H9 (cell line): ENCODE results near the gene HHAT. TPM values are rescaled to one million over a fixed set of nuclear protein-coding genes. Genes with fewer than 3 reads are reported as not detected.

ENCODE experiments used
- DNase-seq: peaks from one replicate; pipeline ENCODE4 v3.0.0-alpha.2; 2017
- H2AFZ ChIP-seq: one replicate; pipeline ENCODE4 v1.6.1; 2013; ENCODE audit warnings: mild to moderate bottlenecking, low read length, control low read depth, moderate library complexity
- H2AK5ac ChIP-seq: 2 replicates; pipeline ENCODE4 v1.6.1; 2013; ENCODE audit warnings: low read length, control low read depth, mixed read lengths; ENCODE audit not compliant: insufficient read length
- H2BK120ac ChIP-seq: one replicate; pipeline ENCODE4 v1.6.1; 2013; ENCODE audit warnings: low read depth, mild to moderate bottlenecking, low read length, control low read depth, inconsistent platforms; ENCODE audit not compliant: poor library complexity, severe bottlenecking
- H2BK12ac ChIP-seq: 2 replicates; pipeline ENCODE4 v1.6.1; 2013; ENCODE audit warnings: low read length, control low read depth, mixed read lengths, low read depth; ENCODE audit not compliant: insufficient read length
- H2BK15ac ChIP-seq: 2 replicates; pipeline ENCODE4 v1.6.1; 2013; ENCODE audit warnings: low read depth, low read length, control low read depth
- H2BK20ac ChIP-seq: one replicate; pipeline ENCODE4 v1.6.1; 2013; ENCODE audit warnings: low read depth, mild to moderate bottlenecking, low read length, control low read depth, inconsistent platforms; ENCODE audit not compliant: poor library complexity, severe bottlenecking
- H2BK5ac ChIP-seq: 2 replicates; pipeline ENCODE4 v1.6.1; 2013; ENCODE audit warnings: low read length, control low read depth, mixed read lengths; ENCODE audit not compliant: insufficient read length
- H3K14ac ChIP-seq: 2 replicates; pipeline ENCODE4 v1.6.1; 2013; ENCODE audit warnings: low read length, control low read depth; ENCODE audit not compliant: insufficient read depth
- H3K18ac ChIP-seq: 2 replicates; pipeline ENCODE4 v1.6.1; 2013; ENCODE audit warnings: low read depth, mild to moderate bottlenecking, mixed read lengths, low read length, control low read depth; ENCODE audit not compliant: insufficient read length
- H3K23ac ChIP-seq: 2 replicates; pipeline ENCODE4 v1.6.1; 2013; ENCODE audit warnings: low read length, control low read depth, mixed read lengths, low read depth; ENCODE audit not compliant: insufficient read length
- H3K23me2 ChIP-seq: 2 replicates; pipeline ENCODE4 v1.6.1; 2013; ENCODE audit warnings: low read depth, mild to moderate bottlenecking, mixed read lengths, low read length, control low read depth; ENCODE audit not compliant: insufficient read length, poor library complexity, severe bottlenecking
- H3K27ac ChIP-seq: 2 replicates; pipeline ENCODE4 v1.5.1; 2013; ENCODE audit warnings: low read length, control low read depth, mixed read lengths, low read depth; ENCODE audit not compliant: insufficient read length
- H3K27me3 ChIP-seq: 2 replicates; pipeline ENCODE4 v1.6.1; 2013; ENCODE audit warnings: low read length, control low read depth, inconsistent platforms; ENCODE audit not compliant: insufficient read depth
- H3K4ac ChIP-seq: 2 replicates; pipeline ENCODE4 v1.6.1; 2013; ENCODE audit warnings: low read depth, mild to moderate bottlenecking, control low read depth, inconsistent platforms, low read length, moderate library complexity
- H3K4me1 ChIP-seq: 2 replicates; pipeline ENCODE4 v1.6.1; 2013; ENCODE audit warnings: low read length, control low read depth, inconsistent platforms; ENCODE audit not compliant: insufficient read depth
- H3K4me2 ChIP-seq: 2 replicates; pipeline ENCODE4 v1.6.1; 2013; ENCODE audit warnings: low read length, control low read depth, mixed read lengths; ENCODE audit not compliant: insufficient read length, insufficient read depth
- H3K56ac ChIP-seq: 2 replicates; pipeline ENCODE4 v1.6.1; 2013; ENCODE audit warnings: low read depth, mild to moderate bottlenecking, mixed read lengths, low read length, control low read depth; ENCODE audit not compliant: insufficient read length
- H3K79me1 ChIP-seq: 2 replicates; pipeline ENCODE4 v1.6.1; 2013; ENCODE audit warnings: low read depth, mild to moderate bottlenecking, moderate library complexity, low read length, control low read depth, inconsistent platforms; ENCODE audit not compliant: insufficient read depth, poor library complexity, severe bottlenecking
- H3K79me2 ChIP-seq: 2 replicates; pipeline ENCODE4 v1.6.1; 2013; ENCODE audit warnings: low read length, control low read depth, inconsistent platforms; ENCODE audit not compliant: insufficient read depth
- H3K9ac ChIP-seq: 2 replicates; pipeline ENCODE4 v1.6.1; 2013; ENCODE audit warnings: low read length, control low read depth, mixed read lengths; ENCODE audit not compliant: insufficient read length; ENCODE audit errors: extremely low read depth
- H3K9me3 ChIP-seq: one replicate; pipeline ENCODE4 v1.6.1; 2013; ENCODE audit warnings: low read depth, low read length, inconsistent platforms; ENCODE audit not compliant: control insufficient read depth
- H3T11ph ChIP-seq: one replicate; pipeline ENCODE4 v1.6.1; 2013; ENCODE audit warnings: mild to moderate bottlenecking, low read length, control low read depth, inconsistent platforms
- H4K20me1 ChIP-seq: one replicate; pipeline ENCODE4 v1.6.1; 2013; ENCODE audit not compliant: control insufficient read depth, insufficient read length, insufficient read depth
- H4K5ac ChIP-seq: 2 replicates; pipeline ENCODE4 v1.6.1; 2013; ENCODE audit warnings: low read depth, mild to moderate bottlenecking, mixed read lengths, low read length, control low read depth; ENCODE audit not compliant: insufficient read length
- H4K8ac ChIP-seq: replicated peaks from 2 replicates; pipeline ENCODE4 v1.6.1; 2013; ENCODE audit warnings: low read length, control low read depth, mixed read lengths, low read depth; ENCODE audit not compliant: insufficient read length
- H4K91ac ChIP-seq: 2 replicates; pipeline ENCODE4 v1.6.1; 2013; ENCODE audit warnings: low read depth, mild to moderate bottlenecking, moderate library complexity, mixed read lengths, low read length, control low read depth; ENCODE audit not compliant: insufficient read length
- H3K27ac Mint-ChIP-seq, 3 experiments: 2 replicates in 2 of 3; 3 replicates in 1 of 3; pipeline ENCODE4 v1.8.0; 2020 to 2021; ENCODE audit warnings: mixed read lengths in 3 of 3, mild to moderate bottlenecking in 1 of 3, moderate library complexity in 1 of 3
- H3K27me3 Mint-ChIP-seq: 2 replicates; pipeline ENCODE4 v1.8.0; 2021; ENCODE audit warnings: low read depth, mild to moderate bottlenecking, moderate library complexity, mixed read lengths
- H3K36me3 Mint-ChIP-seq, 3 experiments: 2 replicates in 2 of 3; 3 replicates in 1 of 3; pipeline ENCODE4 v1.8.0; 2020 to 2021; ENCODE audit warnings: low read depth in 3 of 3, mixed read lengths in 3 of 3; ENCODE audit not compliant: insufficient read depth in 1 of 3
- H3K4me1 Mint-ChIP-seq, 2 experiments: 2 replicates each; pipeline ENCODE4 v1.8.0; 2020; ENCODE audit warnings: mixed read lengths in 2 of 2
- H3K4me3 Mint-ChIP-seq, 2 experiments: 2 replicates in 1 of 2; 3 replicates in 1 of 2; pipeline ENCODE4 v1.8.0; 2020 to 2021; ENCODE audit warnings: mild to moderate bottlenecking in 2 of 2, mixed read lengths in 2 of 2, moderate library complexity in 1 of 2
- H3K9me3 Mint-ChIP-seq, 2 experiments: 2 replicates in 1 of 2; 3 replicates in 1 of 2; pipeline ENCODE4 v1.8.0; 2020; ENCODE audit warnings: mild to moderate bottlenecking in 2 of 2, mixed read lengths in 2 of 2, moderate library complexity in 1 of 2
- CTCF ChIP-seq: fragments of 200-600 bp; sonication (generic); conservative IDR thresholded peaks from 3 replicates; pipeline ENCODE4 v1.8.0; 2021; ENCODE audit warnings: antibody characterized with exemption, mild to moderate bottlenecking
- WGBS: extraction: QIAGEN DNeasy Blood & Tissue Kit; methylation state at CpG from one replicate; pipeline ENCODE4 v1.1.7; 2013; ENCODE audit warnings: missing lambda C conversion rate, low lambda C conversion rate, mixed read lengths; ENCODE audit not compliant: insufficient read length; ENCODE audit errors: extremely low coverage; 5-methylcytosine and 5-hydroxymethylcytosine counted together
- total RNA-seq: library from RNA; stranded (reverse); gene quantifications from 2 replicates; pipeline ENCODE4 v1.2.1, GENCODE V29; 2021

The HHAT gene
- total RNA-seq, 1 experiment from 2014 or later: 0.48 TPM

- Histone ChIP-seq H3K14ac (no peak overlapping the region), H2BK12ac (no peak overlapping the region)
- H3K27ac Mint-ChIP-seq: no peak overlapping the region
Measured at GRCh38 chr1:210709701-210710100, 381.0 kb downstream of the HHAT start.

More at GRCh38 chr1:210709701-210710100, 381.0 kb downstream of the HHAT start:
- no peak overlapping the region for H2BK5ac ChIP-seq
- H2AK5ac ChIP-seq: no peak overlapping the region
- no peak overlapping the region for H4K91ac ChIP-seq
- H3K4ac ChIP-seq: no peak overlapping the region
- no peak overlapping the region for H2BK20ac ChIP-seq
- no peaks in the 10 kb centered on the region for H3K79me2 ChIP-seq
- H3K23me2 ChIP-seq: no peaks in the 10 kb centered on the region
- no peaks in the 10 kb centered on the region for H4K20me1 ChIP-seq
- no peak overlapping the region for H3K56ac ChIP-seq
- H3T11ph ChIP-seq: no peak overlapping the region
- H3K4me1 ChIP-seq: no peaks in the 10 kb centered on the region
- no peak overlapping the region for H3K9ac ChIP-seq
- H3K23ac ChIP-seq: no peak overlapping the region
- H3K27ac ChIP-seq: no peak overlapping the region
- no peak overlapping the region for H3K18ac ChIP-seq
- Mint-ChIP-seq H3K9me3 (no peaks in the 10 kb centered on the region), H3K36me3 (no peaks in the 10 kb centered on the region), H3K4me3 (no peak overlapping the region), H3K4me1 (peaks cover 3 to 6% of the 10 kb centered on the region in 2 experiments; a peak in 2 of 4 replicates), H3K27me3 (no peaks in the 10 kb centered on the region; the same call in 1 of the 2 replicates)
- H3K27me3 ChIP-seq: no peaks in the 10 kb centered on the region
- no peak for DNase-seq
- H2AFZ ChIP-seq: no peak overlapping the region
- no CpG with 5 or more reads among the region's 2 CpGs for WGBS
- no peak overlapping the region for H2BK15ac ChIP-seq
- TF ChIP-seq CTCF: no peak
- no peaks in the 10 kb centered on the region for H3K9me3 ChIP-seq
- H3K4me2 ChIP-seq: no peak overlapping the region
- no peak overlapping the region for H4K5ac ChIP-seq
- no peaks in the 10 kb centered on the region for H3K79me1 ChIP-seq
- no peak overlapping the region for H2BK120ac ChIP-seq
- no peak overlapping the region for H4K8ac ChIP-seq
